Astrocyte (in vitro differentiated cells and primary cell): ENCODE results near the gene IWS1. TPM values are rescaled to one million over a fixed set of nuclear protein-coding genes. Genes with fewer than 3 reads are reported as not detected.

Experiments used
- DNase-seq: peaks from one replicate; pipeline ENCODE4 v3.0.0-alpha.2; 2010; ENCODE audit warnings: low read depth
- FAIRE-seq: peaks from 2 replicates; lab custom pipeline; 2011; peaks lifted over from hg19 to GRCh38; lab: Jason Lieb, UNC
- H2AFZ ChIP-seq: 2 replicates; pipeline ENCODE4 v1.6.0; 2012; ENCODE audit warnings: low read depth, low read length, inconsistent platforms
- H3K27ac ChIP-seq: 2 replicates; pipeline ENCODE4 v1.5.1; 2011; ENCODE audit warnings: low read depth, low read length, inconsistent platforms
- H3K27me3 ChIP-seq: 2 replicates; pipeline ENCODE4 v1.6.0; 2011; ENCODE audit warnings: low read length, inconsistent platforms; ENCODE audit not compliant: insufficient read depth
- H3K36me3 ChIP-seq: 2 replicates; pipeline ENCODE4 v1.5.1; 2011; ENCODE audit warnings: low read length, inconsistent platforms; ENCODE audit not compliant: insufficient read depth
- H3K4me1 ChIP-seq: 2 replicates; pipeline ENCODE4 v1.5.1; 2011; ENCODE audit warnings: low read length, inconsistent platforms; ENCODE audit not compliant: insufficient read depth
- H3K4me2 ChIP-seq: 2 replicates; pipeline ENCODE4 v1.6.0; 2012; ENCODE audit warnings: low read length, inconsistent platforms
- H3K4me3 ChIP-seq: 2 replicates; pipeline ENCODE4 v1.5.1; 2011; ENCODE audit warnings: low read depth, mild to moderate bottlenecking, low read length, inconsistent platforms; ENCODE audit not compliant: insufficient read depth
- H3K79me2 ChIP-seq: 2 replicates; pipeline ENCODE4 v1.6.0; 2012; ENCODE audit warnings: mild to moderate bottlenecking, low read length, inconsistent platforms; ENCODE audit not compliant: insufficient read depth
- H3K9ac ChIP-seq: 2 replicates; pipeline ENCODE4 v1.6.0; 2012; ENCODE audit warnings: mild to moderate bottlenecking, low read length, inconsistent platforms
- H3K9me3 ChIP-seq: 2 replicates; pipeline ENCODE4 v1.5.1; 2012; ENCODE audit warnings: low read depth, mild to moderate bottlenecking, low read length, inconsistent platforms; ENCODE audit not compliant: insufficient read depth
- H4K20me1 ChIP-seq: 2 replicates; pipeline ENCODE4 v1.6.0; 2012; ENCODE audit warnings: low read length, inconsistent platforms; ENCODE audit not compliant: insufficient read depth
- H3K27ac Mint-ChIP-seq: one replicate; pipeline ENCODE4 v1.8.0; 2021; ENCODE audit warnings: mild to moderate bottlenecking, mixed read lengths; ENCODE audit not compliant: unreplicated experiment
- H3K27me3 Mint-ChIP-seq: one replicate; pipeline ENCODE4 v1.8.0; 2021; ENCODE audit warnings: low read depth, mixed read lengths; ENCODE audit not compliant: unreplicated experiment
- H3K36me3 Mint-ChIP-seq: one replicate; pipeline ENCODE4 v1.8.0; 2021; ENCODE audit warnings: low read depth, mixed read lengths; ENCODE audit not compliant: unreplicated experiment
- H3K4me1 Mint-ChIP-seq: one replicate; pipeline ENCODE4 v1.8.0; 2021; ENCODE audit warnings: low read depth, mixed read lengths; ENCODE audit not compliant: unreplicated experiment
- H3K4me3 Mint-ChIP-seq: one replicate; pipeline ENCODE4 v1.8.0; 2021; ENCODE audit warnings: mild to moderate bottlenecking, moderate library complexity, mixed read lengths; ENCODE audit not compliant: unreplicated experiment
- H3K9me3 Mint-ChIP-seq: one replicate; pipeline ENCODE4 v1.8.0; 2021; ENCODE audit warnings: mild to moderate bottlenecking, mixed read lengths; ENCODE audit not compliant: unreplicated experiment
- EZH2 ChIP-seq: IDR thresholded peaks from 2 replicates; pipeline ENCODE4 v1.6.1; 2012; ENCODE audit warnings: mild to moderate bottlenecking, low read length, inconsistent platforms; ENCODE audit not compliant: insufficient read depth
- total RNA-seq: library from RNA; stranded (reverse); gene quantifications from 2 replicates; pipeline ENCODE4 v1.2.1, GENCODE V29; 2021
- TF ChIP-seq, protein P1 (sequence below): IDR thresholded peaks from 2 replicates; pipeline ENCODE4 v1.5.1; 2011; ENCODE audit warnings: low read depth, mild to moderate bottlenecking, inconsistent platforms, low read length, moderate library complexity; ENCODE audit not compliant: insufficient read depth

IWS1 gene
- total RNA-seq, 1 donor from 2014 or later = 56.2 TPM

DNA sequence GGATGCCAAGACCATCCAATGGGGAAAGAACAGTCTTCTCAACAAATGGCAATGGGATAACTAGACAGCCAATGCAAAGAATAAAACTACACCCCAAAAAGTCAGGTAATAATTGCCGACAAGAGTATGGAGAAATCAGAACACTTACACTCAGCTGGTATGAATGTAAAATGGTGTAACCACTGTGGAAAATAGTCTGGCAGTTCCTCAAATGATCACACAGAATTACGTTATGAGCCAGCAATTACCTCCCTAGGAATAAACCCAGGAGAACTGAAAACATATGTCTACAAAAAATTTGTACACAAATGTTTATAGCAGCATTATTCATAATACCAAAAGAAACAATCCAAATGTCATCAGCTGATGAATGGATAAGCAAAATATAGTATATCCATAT is 8.8 kb downstream of the IWS1 start:
- peaks cover 12% of the 10 kb centered on the region for H3K36me3 ChIP-seq
- FAIRE-seq = no peak
- TF ChIP-seq, protein P1, sequence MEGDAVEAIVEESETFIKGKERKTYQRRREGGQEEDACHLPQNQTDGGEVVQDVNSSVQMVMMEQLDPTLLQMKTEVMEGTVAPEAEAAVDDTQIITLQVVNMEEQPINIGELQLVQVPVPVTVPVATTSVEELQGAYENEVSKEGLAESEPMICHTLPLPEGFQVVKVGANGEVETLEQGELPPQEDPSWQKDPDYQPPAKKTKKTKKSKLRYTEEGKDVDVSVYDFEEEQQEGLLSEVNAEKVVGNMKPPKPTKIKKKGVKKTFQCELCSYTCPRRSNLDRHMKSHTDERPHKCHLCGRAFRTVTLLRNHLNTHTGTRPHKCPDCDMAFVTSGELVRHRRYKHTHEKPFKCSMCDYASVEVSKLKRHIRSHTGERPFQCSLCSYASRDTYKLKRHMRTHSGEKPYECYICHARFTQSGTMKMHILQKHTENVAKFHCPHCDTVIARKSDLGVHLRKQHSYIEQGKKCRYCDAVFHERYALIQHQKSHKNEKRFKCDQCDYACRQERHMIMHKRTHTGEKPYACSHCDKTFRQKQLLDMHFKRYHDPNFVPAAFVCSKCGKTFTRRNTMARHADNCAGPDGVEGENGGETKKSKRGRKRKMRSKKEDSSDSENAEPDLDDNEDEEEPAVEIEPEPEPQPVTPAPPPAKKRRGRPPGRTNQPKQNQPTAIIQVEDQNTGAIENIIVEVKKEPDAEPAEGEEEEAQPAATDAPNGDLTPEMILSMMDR = no peak
- TF ChIP-seq EZH2 = no peak

DNA sequence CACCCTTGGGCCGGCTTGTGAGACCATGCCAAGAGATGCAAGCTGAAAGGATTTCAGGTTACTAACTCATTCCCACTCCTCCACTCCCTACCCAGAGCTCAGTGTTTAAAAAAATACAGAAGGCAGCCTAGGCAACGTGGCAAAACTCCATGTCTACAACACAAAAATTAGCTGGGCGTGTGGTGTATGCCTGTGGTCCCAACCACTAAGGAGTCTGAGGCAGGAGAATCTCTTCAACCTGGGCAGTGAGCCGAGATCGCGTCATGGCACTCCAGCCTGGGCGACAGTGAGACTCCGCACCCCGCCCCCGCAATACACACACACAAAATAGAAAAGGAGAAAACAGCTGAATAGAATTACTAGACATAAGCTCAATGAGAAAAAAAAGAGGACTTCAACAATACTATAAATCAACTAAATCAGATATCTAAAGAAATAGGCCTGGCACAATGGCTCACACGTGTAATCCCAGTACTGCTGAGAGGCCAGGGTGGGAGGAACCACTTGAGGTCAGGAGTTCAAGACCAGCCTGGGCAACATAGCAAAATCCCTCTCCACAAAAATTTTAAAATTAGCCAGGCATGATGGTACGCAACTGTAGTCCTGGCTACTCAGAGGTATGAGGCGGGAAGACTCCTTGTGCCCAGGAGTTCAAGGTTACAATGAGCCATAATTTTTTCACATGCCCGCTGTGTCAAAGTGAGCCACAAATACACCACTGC is 10.1 kb downstream of the IWS1 start:
- Histone ChIP-seq H3K27ac (peak overlapping the region; percentile 96), H2AFZ (no peak overlapping the region), H3K4me3 (peak overlapping the region; percentile 38), H3K4me2 (peak overlapping the region; percentile 80), H3K36me3 (peaks cover 11% of the 10 kb centered on the region), H3K27me3 (no peaks in the 10 kb centered on the region), H3K79me2 (peaks cover 96% of the 10 kb centered on the region), H4K20me1 (peaks cover 71% of the 10 kb centered on the region), H3K4me1 (peaks cover 14% of the 10 kb centered on the region), H3K9ac (peak overlapping the region; percentile 80), H3K9me3 (no peaks in the 10 kb centered on the region)
- H3K4me3 Mint-ChIP-seq = no peak overlapping the region
- peak; percentile 98 for DNase-seq
- no peaks in the 10 kb centered on the region for H3K9me3 Mint-ChIP-seq
- peaks cover 53% of the 10 kb centered on the region for H3K4me1 Mint-ChIP-seq
- peaks cover 17% of the 10 kb centered on the region for H3K36me3 Mint-ChIP-seq
- no peak for FAIRE-seq
- TF ChIP-seq, protein P1 = no peak
- no peak for TF ChIP-seq EZH2
- no peaks in the 10 kb centered on the region for H3K27me3 Mint-ChIP-seq
- peak overlapping the region; percentile 20 for H3K27ac Mint-ChIP-seq

More for the DNA sequence above, 8.8 kb downstream of the IWS1 start:
- Mint-ChIP-seq H3K4me1 (peaks cover 44% of the 10 kb centered on the region), H3K27ac (no peak overlapping the region), H3K36me3 (peaks cover 21% of the 10 kb centered on the region), H3K4me3 (no peak overlapping the region), H3K9me3 (no peaks in the 10 kb centered on the region), H3K27me3 (no peaks in the 10 kb centered on the region)
- H4K20me1 ChIP-seq = peaks cover 67% of the 10 kb centered on the region
- no peak overlapping the region for H3K9ac ChIP-seq
- no peak for DNase-seq
- H3K9me3 ChIP-seq = no peaks in the 10 kb centered on the region
- H3K4me3 ChIP-seq = no peak overlapping the region
- H2AFZ ChIP-seq = no peak overlapping the region
- no peak overlapping the region for H3K27ac ChIP-seq
- peaks cover 14% of the 10 kb centered on the region for H3K4me1 ChIP-seq
- H3K79me2 ChIP-seq = peaks cover 96% of the 10 kb centered on the region
- no peak overlapping the region for H3K4me2 ChIP-seq
- H3K27me3 ChIP-seq = no peaks in the 10 kb centered on the region

DNA sequence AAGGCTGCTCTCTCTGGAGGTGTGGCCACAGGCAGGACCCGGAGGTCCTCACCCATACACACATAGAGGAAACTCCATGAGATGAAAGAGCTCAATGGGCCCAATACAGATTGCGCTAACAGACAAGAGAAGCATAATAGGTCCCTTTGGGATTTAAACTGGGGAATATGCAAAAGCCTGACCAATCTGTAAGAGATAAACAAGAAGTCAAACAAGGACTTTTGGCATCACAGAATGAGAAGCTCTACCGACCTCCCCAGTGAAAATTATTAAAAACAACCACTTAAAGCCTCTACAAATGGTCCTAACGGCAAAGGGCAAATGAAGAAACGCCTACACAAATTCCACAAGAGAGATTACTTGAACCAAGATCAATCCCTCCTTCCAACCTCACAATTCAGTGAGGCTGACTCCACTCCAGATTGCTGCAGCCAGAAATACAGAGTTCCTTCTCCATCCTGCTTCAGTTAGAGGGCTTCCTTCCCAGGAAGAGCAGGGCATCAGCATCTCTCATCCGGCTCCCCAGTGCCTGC is 10.8 kb downstream of the IWS1 start:
- H3K4me1 Mint-ChIP-seq = peaks cover 58% of the 10 kb centered on the region
- H3K4me1 ChIP-seq = peaks cover 14% of the 10 kb centered on the region
- H3K4me3 ChIP-seq = peak overlapping the region; percentile 38
- no peak overlapping the region for H3K4me3 Mint-ChIP-seq
- H4K20me1 ChIP-seq = peaks cover 72% of the 10 kb centered on the region
- peak overlapping the region; percentile 80 for H3K9ac ChIP-seq
- peak overlapping the region; percentile 35 for H3K27ac Mint-ChIP-seq
- H3K79me2 ChIP-seq = peaks cover 96% of the 10 kb centered on the region
- H3K36me3 ChIP-seq = peaks cover 12% of the 10 kb centered on the region
- FAIRE-seq (no peak), DNase-seq (peak; percentile 73)
- H2AFZ ChIP-seq = no peak overlapping the region
- no peaks in the 10 kb centered on the region for H3K9me3 Mint-ChIP-seq
- peak overlapping the region; percentile 80 for H3K4me2 ChIP-seq
- no peaks in the 10 kb centered on the region for H3K9me3 ChIP-seq
- no peaks in the 10 kb centered on the region for H3K27me3 Mint-ChIP-seq
- no peak for TF ChIP-seq EZH2
- TF ChIP-seq, protein P1 = no peak
- H3K36me3 Mint-ChIP-seq = peaks cover 14% of the 10 kb centered on the region
- peak overlapping the region; percentile 96 for H3K27ac ChIP-seq
- no peaks in the 10 kb centered on the region for H3K27me3 ChIP-seq
